ENCODE results near the gene ADIPOR2.
"Not testable (repeated sequence)": the region's sequence is repeated elsewhere in the genome, so short reads cannot be mapped to it uniquely, and the experiment has no call there.

The ADIPOR2 gene

GRCh38 chr12:1816730-1817348 is 126.0 kb downstream of the ADIPOR2 start:
- DNase-seq: no peak

- not testable (repeated sequence) for DNase-seq
Observed at GRCh38 chr12:1817928-1818327, 127.1 kb downstream of the ADIPOR2 start.

DNA sequence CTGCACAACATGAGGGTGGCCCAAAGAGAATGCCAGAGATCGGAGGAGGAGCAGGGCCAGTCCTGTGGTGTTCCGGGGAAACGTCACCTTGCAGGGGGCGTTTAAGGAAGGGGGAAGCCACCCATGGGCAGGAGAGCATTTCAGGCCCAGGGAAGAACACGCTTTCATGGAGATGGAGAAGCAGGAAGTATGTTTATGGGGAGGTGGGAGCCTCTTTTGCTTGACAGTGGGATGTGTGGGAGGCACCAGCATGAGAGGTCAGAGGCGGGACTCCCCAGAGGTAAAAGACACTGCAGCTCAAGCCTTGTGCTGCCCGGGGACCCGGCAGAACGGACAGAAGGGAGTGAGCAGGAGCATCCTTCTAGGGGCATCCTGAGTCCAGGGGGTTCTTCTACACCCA is 128.2 kb downstream of the ADIPOR2 start:
- DNase-seq: no peak

- no peak for DNase-seq
Observed at GRCh38 chr12:1819571-1819970, 128.7 kb downstream of the ADIPOR2 start.

DNA sequence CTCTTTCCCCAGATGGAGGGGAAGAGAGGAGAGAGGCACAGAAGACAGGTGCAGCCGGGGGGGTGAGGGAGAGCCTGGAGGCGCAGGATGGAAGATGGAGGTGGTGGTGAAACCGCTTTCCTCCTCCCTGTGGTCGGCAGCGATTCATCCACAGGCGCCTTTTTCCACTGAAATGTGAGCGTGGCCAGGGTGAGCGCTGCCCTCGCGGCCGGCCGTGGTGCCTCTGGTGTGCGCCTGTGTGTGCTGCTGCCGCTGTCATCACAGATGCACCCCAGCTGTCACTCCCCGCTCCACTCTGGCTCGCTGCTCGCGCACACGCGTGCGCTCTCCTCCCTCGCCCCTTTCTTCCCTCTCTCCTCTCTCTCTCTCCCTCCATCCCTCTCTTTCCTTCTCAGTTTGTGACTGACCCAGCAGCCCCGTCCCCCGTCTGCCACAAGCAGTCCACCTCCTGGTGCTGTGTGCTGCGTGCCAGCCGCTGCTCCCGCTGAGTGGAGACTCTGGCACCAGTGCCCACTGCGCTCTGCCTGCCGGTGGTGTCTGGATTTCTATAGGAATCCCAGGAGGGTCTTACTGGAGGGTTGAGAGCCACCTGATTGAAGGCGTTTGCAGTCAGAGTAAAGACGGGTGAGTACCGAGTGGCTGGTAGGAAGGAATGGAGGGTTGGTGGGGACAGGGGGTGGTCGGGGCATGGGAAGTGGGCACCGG is 129.5 kb downstream of the ADIPOR2 start, which contains the start of gene LRTM2:
Gene LRTM2 (plus strand): TSS at position 375 of the 705 bp plus-strand sequence. CDS start 7,584 bp downstream, outside the sequence.
- no peak for DNase-seq

DNA sequence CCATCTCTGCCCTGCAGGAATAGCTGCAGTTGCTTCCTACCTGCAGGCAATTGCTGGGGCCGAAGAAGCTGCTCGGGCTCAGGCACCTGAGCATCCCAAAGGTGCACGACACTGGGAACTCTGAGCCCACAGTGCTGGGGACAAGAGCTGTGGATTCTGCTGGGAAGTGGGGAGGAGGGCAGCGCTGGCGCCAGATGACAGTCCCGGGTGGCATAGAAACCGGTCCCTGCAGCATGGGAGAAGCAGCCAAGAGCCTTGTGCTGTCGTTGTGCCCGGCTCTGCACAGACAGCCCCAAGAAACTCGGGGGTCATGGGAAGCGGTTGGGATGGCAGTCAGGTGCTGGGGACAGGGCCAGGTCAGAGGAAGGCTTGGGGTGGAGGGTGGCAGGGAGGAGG is 130.0 kb downstream of the ADIPOR2 start:
- no peak for DNase-seq

DNA sequence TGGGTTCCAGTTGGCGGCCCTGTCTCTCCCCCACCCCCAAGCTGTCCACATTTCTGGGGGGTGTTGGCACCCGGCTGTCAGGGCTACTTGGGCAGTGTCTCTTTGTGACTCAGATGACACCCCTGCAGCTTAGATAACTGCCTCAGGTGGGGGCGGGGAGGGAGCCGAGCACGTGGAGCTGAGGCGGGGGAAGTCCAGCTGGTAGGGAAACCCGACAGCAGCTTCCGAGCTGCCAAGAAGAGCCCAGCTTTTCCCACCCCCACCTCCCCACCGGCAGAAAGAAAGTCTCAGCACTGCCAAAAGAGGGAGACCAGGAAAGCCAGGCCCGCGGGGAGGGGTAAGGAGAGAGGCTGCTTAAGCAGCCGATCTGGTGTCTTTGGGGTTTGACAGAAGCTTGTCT is 130.9 kb downstream of the ADIPOR2 start:
- no peak for DNase-seq

DNA sequence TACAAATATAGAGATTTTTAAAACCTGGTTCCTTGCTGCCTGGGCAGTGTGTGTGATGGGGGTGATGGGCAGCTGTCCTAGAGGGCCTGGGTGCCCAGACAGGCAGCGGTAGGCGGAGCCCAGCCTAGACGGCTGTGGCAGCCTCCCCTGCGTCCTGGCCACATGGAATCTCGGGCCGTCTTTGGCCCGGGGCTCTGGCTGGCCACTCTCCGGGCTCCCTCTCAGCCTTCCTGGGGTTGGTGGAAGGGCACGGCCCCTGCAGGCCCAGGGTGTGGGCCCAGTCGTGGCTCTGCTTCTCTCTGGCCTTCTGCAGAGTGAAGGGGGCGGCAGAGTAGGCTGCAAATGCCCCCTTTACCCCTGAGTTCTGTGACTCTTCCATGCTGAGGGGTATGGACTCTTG is 131.8 kb downstream of the ADIPOR2 start:
- no peak for DNase-seq

- DNase-seq: no peak
Observed at GRCh38 chr12:1823237-1823636, 132.4 kb downstream of the ADIPOR2 start.

GRCh38 chr12:1825382-1826102 is 134.7 kb downstream of the ADIPOR2 start:
- DNase-seq: no peak

- DNase-seq: no peak
Observed at GRCh38 chr12:1826401-1826800, 135.5 kb downstream of the ADIPOR2 start.

- DNase-seq: no peak
Observed at GRCh38 chr12:1826867-1827705, 136.2 kb downstream of the ADIPOR2 start.

GRCh38 chr12:1827826-1828805 is 137.2 kb downstream of the ADIPOR2 start:
- no peak for DNase-seq

DNA sequence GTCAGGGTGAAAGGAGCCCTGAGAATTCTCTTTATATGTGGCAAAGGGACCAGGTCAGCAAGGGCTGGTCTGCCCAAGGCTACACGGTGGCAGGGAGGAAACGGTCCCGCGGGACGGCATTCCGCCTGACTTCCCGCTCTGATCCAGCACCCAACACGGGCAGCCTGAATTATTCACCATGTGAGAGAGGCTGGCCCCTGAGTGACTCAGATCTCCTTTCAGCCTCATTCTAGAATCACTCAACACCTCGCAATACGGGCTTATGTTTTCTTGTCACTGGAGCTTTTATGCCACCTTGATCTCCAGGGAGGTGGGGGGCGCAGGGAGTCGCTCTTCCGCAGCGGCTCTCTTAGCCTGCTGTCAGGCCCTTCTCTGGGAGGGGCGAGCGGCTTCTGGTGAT is 138.0 kb downstream of the ADIPOR2 start:
- no peak for DNase-seq

- no peak for DNase-seq
Observed at GRCh38 chr12:1829306-1829900, 138.5 kb downstream of the ADIPOR2 start.

GRCh38 chr12:1830401-1830845 is 139.6 kb downstream of the ADIPOR2 start:
- DNase-seq: no peak

DNA sequence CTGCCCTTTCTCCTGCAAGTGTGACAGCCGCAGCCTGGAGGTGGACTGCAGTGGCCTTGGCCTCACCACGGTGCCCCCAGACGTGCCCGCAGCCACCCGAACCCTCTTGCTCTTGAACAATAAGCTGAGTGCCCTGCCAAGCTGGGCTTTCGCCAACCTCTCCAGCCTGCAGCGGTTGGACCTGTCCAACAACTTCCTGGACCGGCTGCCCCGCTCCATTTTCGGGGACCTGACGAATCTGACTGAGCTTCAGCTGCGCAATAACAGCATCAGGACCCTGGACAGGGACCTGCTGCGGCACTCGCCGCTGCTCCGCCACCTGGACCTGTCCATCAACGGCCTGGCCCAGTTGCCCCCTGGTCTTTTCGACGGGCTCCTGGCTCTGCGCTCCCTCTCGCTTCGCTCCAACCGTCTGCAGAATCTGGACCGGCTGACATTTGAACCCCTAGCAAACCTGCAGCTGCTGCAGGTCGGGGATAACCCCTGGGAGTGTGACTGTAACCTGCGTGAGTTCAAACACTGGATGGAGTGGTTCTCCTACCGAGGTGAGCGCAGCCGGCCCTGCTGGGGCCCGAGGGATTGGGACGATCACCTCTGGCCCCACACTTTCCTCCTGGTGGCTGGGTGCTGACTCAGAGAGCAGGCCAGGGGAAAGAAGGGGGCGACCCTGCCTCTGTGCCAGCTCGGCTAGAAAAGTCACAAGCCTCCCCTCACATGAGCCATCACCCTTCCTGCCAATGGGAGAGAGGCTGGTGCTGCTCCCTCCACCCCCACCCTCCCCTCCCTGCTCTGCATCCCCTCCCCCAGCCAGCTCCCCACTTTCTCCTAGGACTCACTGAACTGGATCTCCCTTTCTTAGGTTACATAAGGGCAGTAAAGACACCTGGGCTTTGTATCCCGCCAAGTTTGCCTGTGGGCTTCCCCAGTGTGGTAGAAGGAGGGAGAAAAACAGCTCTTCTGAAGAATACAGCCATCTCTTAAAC is 140.4 kb downstream of the ADIPOR2 start:
- DNase-seq: no peak

- no peak for DNase-seq
Observed at GRCh38 chr12:1832801-1833595, 142.1 kb downstream of the ADIPOR2 start.

GRCh38 chr12:1833596-1834028 is 142.7 kb downstream of the ADIPOR2 start:
- no peak for DNase-seq

All from NCI-H2081 treated with DMSO at 0.1 percent for 48 hours (cell line).